H1 (cell line): ENCODE data around the gene BRI3BP. TPM values are rescaled to one million over a fixed set of nuclear protein-coding genes. Genes with fewer than 3 reads are reported as not detected.

Experiments
- CTCF ChIA-PET: fragments of 300-600 bp; sonication (Branson Sonifier 250); formaldehyde crosslinking; loops from one replicate; lab custom pipeline; 2021; ENCODE audit not compliant: partially characterized antibody; lab: Charles Lee
- POLR2A ChIA-PET: fragments of 300-600 bp; sonication (Branson Sonifier 250); formaldehyde crosslinking; loops from one replicate; lab custom pipeline; 2021; ENCODE audit warnings: inconsistent platforms; ENCODE audit not compliant: partially characterized antibody; lab: Charles Lee
- DNase-seq, 2 experiments: peaks; one replicate each; pipeline versions ENCODE4 v3.0.0 to v3.0.0-alpha.2; 2010 to 2022; ENCODE audit warnings: low spot score in 2 of 2, low read depth in 1 of 2, mixed read lengths in 1 of 2
- FAIRE-seq: peaks from 2 replicates; lab custom pipeline; 2011; peaks lifted over from hg19 to GRCh38; lab: Jason Lieb, UNC
- H2AFZ ChIP-seq: 2 replicates; pipeline ENCODE4 v1.8.1; 2012; ENCODE audit warnings: low read length, inconsistent platforms
- H2AK5ac ChIP-seq: 2 replicates; pipeline ENCODE4 v1.6.1; 2013; ENCODE audit warnings: low read depth, low read length
- H2BK120ac ChIP-seq: replicated peaks from 2 replicates; pipeline ENCODE3; 2013; ENCODE audit warnings: low read depth, low read length, inconsistent platforms
- H2BK12ac ChIP-seq: 2 replicates; pipeline ENCODE4 v1.6.1; 2013; ENCODE audit warnings: low read depth, low read length
- H2BK15ac ChIP-seq: 2 replicates; pipeline ENCODE4 v1.6.1; 2013; ENCODE audit warnings: low read length
- H2BK20ac ChIP-seq: 2 replicates; pipeline ENCODE4 v1.6.1; 2013; ENCODE audit warnings: low read length
- H2BK5ac ChIP-seq: 2 replicates; pipeline ENCODE4 v1.6.1; 2013; ENCODE audit warnings: low read depth, low read length
- H3K14ac ChIP-seq: 2 replicates; pipeline ENCODE4 v1.6.1; 2013; ENCODE audit warnings: inconsistent platforms; ENCODE audit not compliant: insufficient read length
- H3K18ac ChIP-seq: 2 replicates; pipeline ENCODE4 v1.6.1; 2013; ENCODE audit warnings: low read length; ENCODE audit errors: extremely low read depth
- H3K23ac ChIP-seq: 2 replicates; pipeline ENCODE4 v1.6.1; 2013; ENCODE audit warnings: inconsistent platforms; ENCODE audit not compliant: insufficient read length
- H3K23me2 ChIP-seq: 2 replicates; pipeline ENCODE4 v1.6.1; 2013; ENCODE audit warnings: low read depth, low read length
- H3K27ac ChIP-seq: 2 replicates; pipeline ENCODE4 v1.6.1; 2011; ENCODE audit warnings: low read depth, low read length, inconsistent platforms
- H3K27me3 ChIP-seq, 4 experiments: replicated peaks in 1 of 4; 1 replicate in 1 of 4; 2 replicates in 3 of 4; pipeline versions ENCODE4 v1.6.1 to v1.8.1; 2011 to 2013; ENCODE audit warnings: low read length in 3 of 4, mild to moderate bottlenecking in 3 of 4, inconsistent platforms in 2 of 4, mixed read lengths in 2 of 4, moderate library complexity in 1 of 4; ENCODE audit not compliant: control insufficient read depth in 3 of 4, insufficient read depth in 3 of 4; ENCODE audit errors: extremely low read depth in 1 of 4
- H3K36me3 ChIP-seq, 4 experiments: 2 replicates each; pipeline versions ENCODE4 v1.6.1 to v1.8.1; 2011 to 2013; ENCODE audit warnings: mild to moderate bottlenecking in 4 of 4, low read length in 3 of 4, moderate library complexity in 2 of 4, control low read depth in 1 of 4, inconsistent platforms in 1 of 4; ENCODE audit not compliant: insufficient read depth in 4 of 4, control insufficient read depth in 2 of 4
- H3K4ac ChIP-seq: replicated peaks from 2 replicates; pipeline ENCODE3; 2013; ENCODE audit warnings: low read length, low read depth, mixed read lengths, inconsistent platforms; ENCODE audit not compliant: insufficient read length
- H3K4me1 ChIP-seq, 4 experiments: replicated peaks in 1 of 4; 1 replicate in 1 of 4; 2 replicates in 3 of 4; pipeline versions ENCODE4 v1.6.1 to v1.8.1; 2011 to 2013; ENCODE audit warnings: low read length in 3 of 4, inconsistent platforms in 2 of 4, mixed read lengths in 1 of 4; ENCODE audit not compliant: insufficient read depth in 4 of 4, control insufficient read depth in 3 of 4
- H3K4me2 ChIP-seq, 2 experiments: 2 replicates each; pipeline versions ENCODE4 v1.6.1 to v1.8.1; 2011 to 2013; ENCODE audit warnings: low read depth in 2 of 2, low read length in 2 of 2, control low read depth in 1 of 2, inconsistent platforms in 1 of 2, mild to moderate bottlenecking in 1 of 2; ENCODE audit not compliant: insufficient read depth in 1 of 2
- H3K4me3 ChIP-seq, 4 experiments: fragments of 200-600, 300-600 bp in 1 of 4; sonication (generic), shearing (Covaris generic), sonication (Bioruptor Twin) in 1 of 4; 2 replicates each; pipeline versions ENCODE4 v1.5.1 to v1.8.1; 2011 to 2016; ENCODE audit warnings: low read length in 4 of 4, low read depth in 3 of 4, control low read depth in 2 of 4, inconsistent platforms in 2 of 4, mild to moderate bottlenecking in 2 of 4, mixed read lengths in 1 of 4, moderate library complexity in 1 of 4; ENCODE audit not compliant: insufficient read depth in 2 of 4; ENCODE audit errors: extremely low read depth in 1 of 4
- H3K56ac ChIP-seq: replicated peaks from 2 replicates; pipeline ENCODE3; 2013; ENCODE audit warnings: low read depth, mild to moderate bottlenecking, mixed read lengths, low read length, inconsistent platforms; ENCODE audit not compliant: insufficient read length
- H3K79me1 ChIP-seq: 2 replicates; pipeline ENCODE4 v1.6.1; 2013; ENCODE audit warnings: low read depth, low read length, control low read depth
- H3K79me2 ChIP-seq, 2 experiments: 2 replicates each; pipeline versions ENCODE4 v1.6.1 to v1.8.1; 2012 to 2013; ENCODE audit warnings: low read length in 2 of 2, mild to moderate bottlenecking in 2 of 2, inconsistent platforms in 1 of 2; ENCODE audit not compliant: insufficient read depth in 2 of 2, control insufficient read depth in 1 of 2
- H3K9ac ChIP-seq, 4 experiments: replicated peaks in 1 of 4; 1 replicate in 1 of 4; 2 replicates in 3 of 4; pipeline versions ENCODE4 v1.6.1 to v1.8.1; 2011 to 2013; ENCODE audit warnings: low read depth in 3 of 4, low read length in 3 of 4, control low read depth in 2 of 4, mild to moderate bottlenecking in 2 of 4, moderate library complexity in 2 of 4, inconsistent platforms in 1 of 4; ENCODE audit errors: extremely low read depth in 1 of 4
- H3K9me3 ChIP-seq, 2 experiments: 2 replicates each; pipeline versions ENCODE4 v1.6.1 to v1.8.1; 2012 to 2013; ENCODE audit warnings: mild to moderate bottlenecking in 2 of 2, moderate library complexity in 2 of 2, control low read depth in 1 of 2, inconsistent platforms in 1 of 2, low read depth in 1 of 2, low read length in 1 of 2, mixed read lengths in 1 of 2; ENCODE audit not compliant: insufficient read depth in 2 of 2
- H4K20me1 ChIP-seq, 2 experiments: replicated peaks in 1 of 2; 2 replicates each; pipeline versions ENCODE3 to v1.8.1; 2011 to 2013; ENCODE audit warnings: inconsistent platforms in 2 of 2, low read length in 2 of 2, mild to moderate bottlenecking in 1 of 2; ENCODE audit not compliant: insufficient read depth in 2 of 2, control insufficient read depth in 1 of 2
- H4K5ac ChIP-seq: 2 replicates; pipeline ENCODE4 v1.6.1; 2013; ENCODE audit warnings: low read length, low read depth, mixed read lengths, inconsistent platforms; ENCODE audit not compliant: insufficient read length
- H4K8ac ChIP-seq: 2 replicates; pipeline ENCODE4 v1.8.0; 2013; ENCODE audit warnings: mild to moderate bottlenecking, moderate library complexity, low read length, inconsistent platforms; ENCODE audit not compliant: insufficient read depth; ENCODE audit errors: extremely low read depth
- H4K91ac ChIP-seq: replicated peaks from 2 replicates; pipeline ENCODE3; 2013; ENCODE audit warnings: low read length, mixed read lengths, inconsistent platforms; ENCODE audit not compliant: insufficient read length
- CHD1 ChIP-seq: IDR thresholded peaks from 2 replicates; pipeline ENCODE4 v1.6.1; 2012; ENCODE audit warnings: low read depth, low read length, improper control_type of control experiment
- POU5F1 ChIP-seq: IDR thresholded peaks from 2 replicates; pipeline ENCODE4 v1.6.1; 2011; ENCODE audit warnings: low read depth, mild to moderate bottlenecking, low read length, moderate library complexity
- SAP30 ChIP-seq: fragments of 300-600 bp; sonication (generic); IDR thresholded peaks from 2 replicates; pipeline ENCODE4 v1.7.1; 2012; ENCODE audit warnings: low read length, moderate library complexity, mild to moderate bottlenecking, inconsistent platforms; ENCODE audit not compliant: insufficient read depth, insufficient replicate concordance
- SP1 ChIP-seq: IDR thresholded peaks from 2 replicates; pipeline ENCODE4 v1.6.1; 2011; ENCODE audit warnings: low read depth, low read length
- TBP ChIP-seq: IDR thresholded peaks from 2 replicates; pipeline ENCODE4 v1.6.1; 2011; ENCODE audit warnings: low read depth, low read length, improper control_type of control experiment
- WGBS, 2 experiments: shearing (Covaris generic) in 1 of 2; methylation state at CpG; one replicate each; pipeline versions ENCODE4 v1.1.6 to v1.1.7; 2013 to 2015; ENCODE audit warnings: low lambda C conversion rate in 2 of 2, mixed read lengths in 2 of 2, inconsistent platforms in 1 of 2, low coverage in 1 of 2, missing lambda C conversion rate in 1 of 2; ENCODE audit not compliant: insufficient replicate concordance in 2 of 2, insufficient coverage in 1 of 2, insufficient read length in 1 of 2; ENCODE audit errors: extremely low coverage in 1 of 2, missing lambda C conversion rate in 1 of 2; 5-methylcytosine and 5-hydroxymethylcytosine counted together
- polyA plus RNA-seq, 7 experiments: library from polyadenylated mRNA; depleted of rRNA in 3 of 7; stranded (reverse) in 5 of 7; unstranded in 2 of 7; fragments of >200 nt in 5 of 7; fragments of 200-250 nt in 2 of 7; gene quantifications; 1 replicate in 5 of 7; 2 replicates in 1 of 7; 4 replicates in 1 of 7; pipeline versions ENCODE4 v1.2.1 to v1.2.3, GENCODE V29; 2011 to 2013; ENCODE audit warnings: missing spikeins in 2 of 7, mixed read lengths in 2 of 7
- total RNA-seq: library from RNA; stranded (reverse); fragmentation: NEBNext Ultra II Directional; extraction: Animal tissue kit (Norgen Biotek cat#: 25700); gene quantifications from 2 replicates; pipeline ENCODE4 v1.2.1, GENCODE V29; 2021

The BRI3BP gene
- total and polyA plus RNA-seq, 2 of the 8 experiments (the other 6 are each of a cell fraction or from before 2014, with no cell fraction given) = 5.4 to 14.2 TPM

DNA sequence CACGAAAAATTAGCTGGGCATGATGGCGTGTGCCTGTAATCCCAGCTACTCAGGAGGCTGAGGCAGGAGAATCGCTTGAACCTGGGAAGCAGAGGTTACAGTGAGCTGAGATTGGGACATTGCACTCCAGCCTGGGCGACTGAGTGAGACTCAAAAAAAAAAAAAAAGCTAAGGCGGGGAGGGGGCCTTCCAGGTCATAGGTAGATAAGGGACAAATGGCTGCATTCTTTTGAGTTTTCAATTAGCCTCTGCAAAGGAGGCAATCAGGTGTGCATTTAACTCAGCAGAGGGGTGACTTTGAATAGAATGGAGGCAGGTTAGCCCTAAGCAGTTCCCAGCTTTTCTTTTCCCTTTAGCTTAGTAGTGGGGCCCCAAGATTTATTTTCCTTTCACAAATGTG is 71.0 kb downstream of the BRI3BP start:
- POLR2A ChIA-PET = interaction anchor here (0.6 to 3.5 kb wide), 12 partner anchors 11 to 563 kb away, joined by 3 to 32 read pairs (median 3); partner anchors contain the start of gene BRI3BP
- Histone ChIP-seq H3K27ac (no peak overlapping the region), H4K5ac (no peak overlapping the region), H3K56ac (no peak overlapping the region), H4K91ac (no peak overlapping the region), H2BK15ac (no peak overlapping the region), H2AFZ (no peak overlapping the region), H2BK12ac (no peak overlapping the region), H3K4ac (no peak overlapping the region), H3K4me3 (peak overlapping the region; percentile 64 to 97 (median 70); a peak in 7 of 8 replicates), H3K27me3 (no peaks in the 10 kb centered on the region), H3K14ac (no peak overlapping the region), H3K18ac (no peak overlapping the region), H3K9ac (no peak overlapping the region), H3K36me3 (no peaks in the 10 kb centered on the region; a peak in 1 of 8 replicates), H3K9me3 (peaks cover 2 to 4% of the 10 kb centered on the region in 2 experiments; a peak in 2 of 4 replicates), H3K79me1 (peaks cover 8% of the 10 kb centered on the region), H2BK120ac (no peak overlapping the region), H3K4me1 (peaks cover 6 to 23% (median 11%) of the 10 kb centered on the region in 4 experiments), H4K20me1 (peaks cover 6 to 8% of the 10 kb centered on the region in 2 experiments), H3K23ac (no peak overlapping the region), H2AK5ac (no peak overlapping the region), H3K4me2 (peak overlapping the region; percentile 77 to 93), H4K8ac (no peak overlapping the region), H2BK5ac (no peak overlapping the region), H3K79me2 (peaks cover 3 to 32% of the 10 kb centered on the region in 2 experiments; a peak in 3 of 4 replicates), H3K23me2 (peaks cover 10% of the 10 kb centered on the region), H2BK20ac (no peak overlapping the region)
- TF ChIP-seq SP1 (0 out of 2 replicates have a peak, but pooled peaks have one; percentile 6), CHD1 (no peak), TBP (no peak), POU5F1 (no peak), SAP30 (no peak)
- DNase-seq = no peak
- WGBS, 2 experiments = 39% methylated on average over 3 of the region's 5 CpGs; no CpG with 5 or more reads in 1 of the 2 experiments
- no peak for FAIRE-seq
- CTCF ChIA-PET = interaction anchor here (0.6 to 2.3 kb wide), 6 partner anchors 14 to 124 kb away, joined by 3 to 6 read pairs (median 4); no protein-coding TSS in a partner anchor
